T-helper 1 cell treated with Interleukin-12 subunit alpha and Interleukin-12 subunit beta and Interleukin-4 antibody, amounts not matched to agents 30 ng/mL and 1 ng/mL, for 36 hours (primary cell): Measurements from ENCODE around the gene LOXL4. TPM values are rescaled to one million over a fixed set of nuclear protein-coding genes. Genes with fewer than 3 reads are reported as not detected.
"Not testable (repeated sequence)": the region's sequence is repeated elsewhere in the genome, so short reads cannot be mapped to it uniquely, and the experiment has no call there.

Experiments
- intact Hi-C: fragments of 100-400 bp; cut with micrococcal nuclease; formaldehyde crosslinking; loops from one replicate; pipeline ENCODE4 v1.15.1; 2024
- total RNA-seq: library from RNA; stranded (reverse); gene quantifications from 2 replicates; pipeline ENCODE4 v1.2.3, GENCODE V29; 2022

Gene LOXL4
- total RNA-seq, 1 donor from 2014 or later: not detected

GRCh38 chr10:98246911-98247805, 20.8 kb downstream of the LOXL4 start:
- intact Hi-C loops: no loop called here

- intact Hi-C loops: no loop called here
Measured at GRCh38 chr10:98244586-98244985, 23.4 kb downstream of the LOXL4 start.

- intact Hi-C loops: no loop called here
Measured at GRCh38 chr10:98244141-98244540, 23.9 kb downstream of the LOXL4 start.

- intact Hi-C loops: no loop called here
Measured at GRCh38 chr10:98242823-98243222, 25.2 kb downstream of the LOXL4 start.

GRCh38 chr10:98240524-98240923, 27.5 kb downstream of the LOXL4 start:
- intact Hi-C loops: no loop called here

- intact Hi-C loops: no loop called here
Measured at GRCh38 chr10:98238391-98238790, 29.6 kb downstream of the LOXL4 start.

- intact Hi-C loops: no loop called here
Measured at GRCh38 chr10:98236862-98237261, 31.1 kb downstream of the LOXL4 start.

GRCh38 chr10:98235846-98236245, 32.1 kb downstream of the LOXL4 start:
- intact Hi-C loops: no loop called here

GRCh38 chr10:98231417-98231816, 36.6 kb downstream of the LOXL4 start:
- intact Hi-C loops: no loop called here

GRCh38 chr10:98228266-98228665, 39.7 kb downstream of the LOXL4 start:
- intact Hi-C loops: not testable (repeated sequence)

- intact Hi-C loops: not testable (repeated sequence)
Measured at GRCh38 chr10:98227713-98228112, 40.3 kb downstream of the LOXL4 start.

- intact Hi-C loops: no loop called here
Measured at GRCh38 chr10:98226508-98227144, 41.4 kb downstream of the LOXL4 start.

- intact Hi-C loops: no loop called here
Measured at GRCh38 chr10:98224996-98225395, 43.0 kb downstream of the LOXL4 start.

GRCh38 chr10:98224509-98224908, 43.5 kb downstream of the LOXL4 start:
- intact Hi-C loops: no loop called here

- intact Hi-C loops: no loop called here
Measured at GRCh38 chr10:98223874-98224273, 44.1 kb downstream of the LOXL4 start.

- intact Hi-C loops: no loop called here
Measured at GRCh38 chr10:98217801-98218200, 50.2 kb downstream of the LOXL4 start.

- intact Hi-C loops: no loop called here
Measured at GRCh38 chr10:98215373-98215772, 52.6 kb downstream of the LOXL4 start.

- intact Hi-C loops: no loop called here
Measured at GRCh38 chr10:98213740-98214139, 54.3 kb downstream of the LOXL4 start.

- intact Hi-C loops: no loop called here
Measured at GRCh38 chr10:98212196-98212595, 55.8 kb downstream of the LOXL4 start.

- intact Hi-C loops: no loop called here
Measured at GRCh38 chr10:98209441-98209840, 58.6 kb downstream of the LOXL4 start.

- intact Hi-C loops: no loop called here
Measured at GRCh38 chr10:98208925-98209324, 59.1 kb downstream of the LOXL4 start.

- intact Hi-C loops: no loop called here
Measured at GRCh38 chr10:98205351-98205750, 62.6 kb downstream of the LOXL4 start.

GRCh38 chr10:98202378-98202777, 65.6 kb downstream of the LOXL4 start:
- intact Hi-C loops: no loop called here
